ENCODE data around the gene LCT.

DNA sequence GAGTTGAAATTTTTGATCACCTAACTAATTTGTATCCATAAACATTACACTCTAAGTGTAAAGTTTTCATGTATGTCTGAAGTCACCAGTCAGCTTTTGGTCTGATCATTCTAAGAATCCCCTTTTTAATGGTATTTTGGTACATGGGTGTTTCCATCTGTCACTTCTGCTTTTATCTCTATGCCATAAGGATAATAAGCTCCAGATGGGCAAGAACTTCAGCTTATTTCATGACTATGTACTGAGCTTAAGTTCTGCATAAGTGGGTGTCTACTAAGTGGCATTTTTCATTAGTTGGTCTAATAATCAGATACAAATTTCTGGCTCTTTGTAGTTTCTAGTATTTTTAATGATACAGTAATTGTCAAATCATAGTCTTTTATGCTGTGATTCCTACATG, 75.0 kb downstream of the LCT start:
- TF ChIP-seq POLR2A (IDR thresholded peaks at IDR 0.05) = no peak
- TF ChIP-seq, protein P1, sequence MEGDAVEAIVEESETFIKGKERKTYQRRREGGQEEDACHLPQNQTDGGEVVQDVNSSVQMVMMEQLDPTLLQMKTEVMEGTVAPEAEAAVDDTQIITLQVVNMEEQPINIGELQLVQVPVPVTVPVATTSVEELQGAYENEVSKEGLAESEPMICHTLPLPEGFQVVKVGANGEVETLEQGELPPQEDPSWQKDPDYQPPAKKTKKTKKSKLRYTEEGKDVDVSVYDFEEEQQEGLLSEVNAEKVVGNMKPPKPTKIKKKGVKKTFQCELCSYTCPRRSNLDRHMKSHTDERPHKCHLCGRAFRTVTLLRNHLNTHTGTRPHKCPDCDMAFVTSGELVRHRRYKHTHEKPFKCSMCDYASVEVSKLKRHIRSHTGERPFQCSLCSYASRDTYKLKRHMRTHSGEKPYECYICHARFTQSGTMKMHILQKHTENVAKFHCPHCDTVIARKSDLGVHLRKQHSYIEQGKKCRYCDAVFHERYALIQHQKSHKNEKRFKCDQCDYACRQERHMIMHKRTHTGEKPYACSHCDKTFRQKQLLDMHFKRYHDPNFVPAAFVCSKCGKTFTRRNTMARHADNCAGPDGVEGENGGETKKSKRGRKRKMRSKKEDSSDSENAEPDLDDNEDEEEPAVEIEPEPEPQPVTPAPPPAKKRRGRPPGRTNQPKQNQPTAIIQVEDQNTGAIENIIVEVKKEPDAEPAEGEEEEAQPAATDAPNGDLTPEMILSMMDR (IDR thresholded peaks at IDR 0.05) = no peak
